Head of caudate nucleus (tissue), 42 donors: ENCODE results near the gene TTC22.
A peak's percentile ranks its signal among the peaks of the same experiment; 100 is the strongest.

Experiments used
- DNase-seq, 42 donors: peaks; one replicate each; pipeline versions ENCODE4 v3.0.0 to v3.0.0-alpha.2; 2020 to 2021; ENCODE audit warnings: mixed read lengths in 7 of 42
- intact Hi-C: fragments of 100-400 bp; cut with DNase I; formaldehyde crosslinking; loops from one replicate; pipeline ENCODE4 v1.15.0; 2022

The TTC22 gene

GRCh38 chr1:54767526-54767925 lies 33.6 kb downstream of the TTC22 start:
- intact Hi-C loops = loop anchor here (10.0 kb wide), 1 partner anchor 713 kb away; the partner anchor contains the start of genes TCEANC2 and TMEM59
- no peak for DNase-seq

- intact Hi-C loops = loop anchor here (10.0 kb wide), 1 partner anchor 712 kb away; the partner anchor contains the start of genes TCEANC2 and TMEM59
- no peak for DNase-seq
These were observed 34.4 kb downstream of the TTC22 start for GRCh38 chr1:54766726-54767125.

- intact Hi-C loops = loop anchor here (5.0 to 10.0 kb wide), 2 partner anchors 48 to 710 kb away; partner anchors contain the start of genes TCEANC2, TMEM59 and TTC4
- DNase-seq = no peak
These were observed 36.1 kb downstream of the TTC22 start for GRCh38 chr1:54764922-54765561.

- intact Hi-C loops = loop anchor here (5.0 to 10.0 kb wide), 2 partner anchors 47 to 710 kb away; partner anchors contain the start of genes TCEANC2, TMEM59 and TTC4
- DNase-seq = peak; percentile 92 to 98 (median 96)
These were observed 36.8 kb downstream of the TTC22 start, which contains the start of gene PARS2 for GRCh38 chr1:54764133-54764921. Gene PARS2, minus strand, starts transcription at chr1:54764523. Its CDS starts 5,362 bp downstream, at chr1:54759161.

GRCh38 chr1:54763816-54764132 lies 37.3 kb downstream of the TTC22 start:
- intact Hi-C loops = loop anchor here (5.0 to 10.0 kb wide), 2 partner anchors 46 to 709 kb away; partner anchors contain the start of genes TCEANC2, TMEM59 and TTC4
- peak in 4 of 42 donors; percentile 4 to 17 (median 12) for DNase-seq

GRCh38 chr1:54758678-54759348 lies 42.3 kb downstream of the TTC22 start:
- intact Hi-C loops = no loop called here
- no peak for DNase-seq

- DNase-seq = no peak
- intact Hi-C loops = no loop called here
These were observed 43.3 kb downstream of the TTC22 start for GRCh38 chr1:54757833-54758232.

GRCh38 chr1:54754486-54755285 lies 46.4 kb downstream of the TTC22 start:
- intact Hi-C loops = no loop called here
- no peak for DNase-seq

GRCh38 chr1:54754045-54754444 lies 47.1 kb downstream of the TTC22 start:
- intact Hi-C loops = no loop called here
- no peak for DNase-seq

- no peak for DNase-seq
- intact Hi-C loops = no loop called here
These were observed 49.7 kb downstream of the TTC22 start for GRCh38 chr1:54751426-54751825.

GRCh38 chr1:54750596-54750995 lies 50.5 kb downstream of the TTC22 start:
- no peak for DNase-seq
- intact Hi-C loops = no loop called here

- intact Hi-C loops = no loop called here
- no peak for DNase-seq
These were observed 52.9 kb downstream of the TTC22 start for GRCh38 chr1:54748094-54748835.

- DNase-seq = no peak
- intact Hi-C loops = no loop called here
These were observed 55.3 kb downstream of the TTC22 start for GRCh38 chr1:54745864-54746263.

GRCh38 chr1:54745274-54745673 lies 55.8 kb downstream of the TTC22 start:
- intact Hi-C loops = no loop called here
- DNase-seq = peak in 1 of 42 donors; percentile 3

- intact Hi-C loops = no loop called here
- DNase-seq = peak in 1 of 42 donors; percentile 6
These were observed 56.4 kb downstream of the TTC22 start for GRCh38 chr1:54744696-54745095.

GRCh38 chr1:54743416-54744226 lies 57.5 kb downstream of the TTC22 start:
- intact Hi-C loops = no loop called here
- DNase-seq = peak in 2 of 42 donors; percentile 4 to 34

- intact Hi-C loops = no loop called here
- DNase-seq = peak in 3 of 42 donors; percentile 4 to 28 (median 23)
These were observed 58.8 kb downstream of the TTC22 start for GRCh38 chr1:54742282-54742681.
